ENCODE results near the gene CLN3. TPM values are rescaled to one million over a fixed set of nuclear protein-coding genes. Genes with fewer than 3 reads are reported as not detected.

Gene CLN3
- total and polyA plus RNA-seq, 2 of the 13 experiments (the other 11 are each of a cell fraction or from before 2014, with no cell fraction given) = 23.4 to 46.8 TPM

GRCh38 chr16:28538733-28539596 lies 47.1 kb upstream of the CLN3 start, which contains the start of gene NUPR1 (continued):
- TF ChIP-seq BRD4 (CRISPR knock-in tag; IDR thresholded peaks at IDR 0.05) (no peak; the same call in none of the 2 replicates), RNF219 (CRISPR knock-in tag; IDR thresholded peaks at IDR 0.05) (no peak), ZNF253 (CRISPR knock-in tag; IDR thresholded peaks at IDR 0.05; ENCODE audit: borderline replicate concordance) (no peak), ATF2 (CRISPR knock-in tag; IDR thresholded peaks at IDR 0.05) (peak; percentile 77; the same call in 1 of the 2 replicates), SRSF4 (IDR thresholded peaks at IDR 0.05; ENCODE audit: low read depth, low read length, poor library complexity, severe bottlenecking) (no peak), PHF5A (CRISPR knock-in tag; IDR thresholded peaks at IDR 0.05; ENCODE audit: low read depth, unreplicated experiment) (no peak), ZNF124 (CRISPR knock-in tag; IDR thresholded peaks at IDR 0.05) (no peak), GABPB1 (CRISPR knock-in tag; IDR thresholded peaks at IDR 0.05) (peak; percentile 56), ISX (CRISPR knock-in tag; conservative IDR thresholded peaks at IDR 0.05) (no peak), ZNF75D (CRISPR knock-in tag; IDR thresholded peaks at IDR 0.05; ENCODE audit: borderline replicate concordance) (no peak), BCL3 (CRISPR knock-in tag; IDR thresholded peaks at IDR 0.05) (no peak), ZNF24 (IDR thresholded peaks at IDR 0.05) (no peak), DBP (CRISPR knock-in tag; IDR thresholded peaks at IDR 0.05; ENCODE audit: not compliant biosample characterization) (no peak), KIAA2018 (CRISPR knock-in tag; IDR thresholded peaks at IDR 0.05; ENCODE audit: borderline replicate concordance) (no peak)

Data from HepG2 (cell line).